HG03196 (cell line): ENCODE measurements around the gene WHRN.

Source experiments
- ATAC-seq: cut with Tn5 transposase; IDR thresholded peaks from one replicate; pipeline ENCODE4 v1.9.1; 2021; ENCODE audit not compliant: unreplicated experiment

WHRN gene

DNA sequence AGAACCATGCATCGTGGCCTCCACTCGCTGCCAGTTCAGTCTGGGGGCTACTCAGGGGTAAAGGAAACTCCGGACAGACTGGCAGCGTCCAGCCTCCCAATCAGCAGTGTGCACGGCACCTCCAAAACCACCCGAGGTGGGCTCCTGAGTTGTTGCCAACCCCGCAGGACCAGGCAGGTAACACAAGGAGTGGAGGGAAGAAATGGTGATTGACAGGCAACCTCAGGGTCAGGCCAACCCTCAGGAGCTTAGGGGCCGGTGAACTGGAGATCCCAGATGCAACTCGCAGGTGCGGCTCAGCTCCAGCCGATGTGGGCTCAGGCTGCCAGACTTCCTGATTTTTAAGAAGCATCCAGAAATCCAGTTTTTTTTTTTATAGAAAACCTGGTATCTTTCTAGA lies 80.1 kb downstream of the WHRN start:
- ATAC-seq: no peak

DNA sequence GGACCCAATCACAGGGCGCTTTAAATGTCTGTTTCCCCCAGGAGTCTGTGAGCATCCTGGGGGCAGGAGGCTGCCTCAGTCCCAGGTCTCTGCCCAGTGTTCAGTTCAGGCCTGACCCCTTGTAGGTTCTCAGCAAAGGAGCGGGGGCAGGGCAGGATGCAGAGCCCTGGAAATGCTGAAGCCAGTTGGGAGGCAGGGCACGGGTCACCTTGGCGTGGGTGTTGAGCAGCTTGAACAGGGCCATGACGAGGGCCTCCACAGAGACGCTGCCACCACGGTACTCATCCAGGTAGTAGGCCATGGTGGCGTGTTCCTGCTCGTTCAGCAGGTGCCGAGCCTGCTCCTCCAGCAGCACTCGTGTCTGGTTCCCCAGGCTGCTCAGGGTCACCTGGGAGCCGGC lies 81.1 kb downstream of the WHRN start:
- ATAC-seq: no peak

- ATAC-seq: no peak
Observed at GRCh38 chr9:114423181-114423580, 82.1 kb downstream of the WHRN start.

GRCh38 chr9:114421147-114421546 lies 84.1 kb downstream of the WHRN start:
- no peak for ATAC-seq

- no peak for ATAC-seq
Observed at GRCh38 chr9:114419796-114420195, 85.5 kb downstream of the WHRN start.

DNA sequence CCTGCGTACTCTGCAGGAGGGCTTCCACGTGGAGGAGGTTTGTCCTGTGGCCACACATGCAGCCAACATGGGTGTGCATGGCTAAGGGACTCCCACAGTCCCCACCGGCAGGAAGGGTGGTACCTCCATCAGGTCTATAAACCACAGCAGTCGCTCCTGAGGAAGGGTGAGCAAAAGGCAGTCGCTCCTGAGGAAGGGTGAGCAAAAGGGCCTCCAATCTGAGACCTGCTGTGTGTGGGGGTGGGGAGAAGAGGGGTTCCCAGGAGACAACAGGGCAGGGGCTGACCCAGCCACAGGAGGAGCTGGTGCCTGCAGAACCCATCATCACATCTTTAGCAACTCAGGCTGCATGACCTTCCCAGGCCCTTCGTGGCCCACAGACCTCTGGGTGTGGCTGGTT lies 87.2 kb downstream of the WHRN start:
- no peak for ATAC-seq

GRCh38 chr9:114417511-114417910 lies 87.8 kb downstream of the WHRN start:
- ATAC-seq: no peak

DNA sequence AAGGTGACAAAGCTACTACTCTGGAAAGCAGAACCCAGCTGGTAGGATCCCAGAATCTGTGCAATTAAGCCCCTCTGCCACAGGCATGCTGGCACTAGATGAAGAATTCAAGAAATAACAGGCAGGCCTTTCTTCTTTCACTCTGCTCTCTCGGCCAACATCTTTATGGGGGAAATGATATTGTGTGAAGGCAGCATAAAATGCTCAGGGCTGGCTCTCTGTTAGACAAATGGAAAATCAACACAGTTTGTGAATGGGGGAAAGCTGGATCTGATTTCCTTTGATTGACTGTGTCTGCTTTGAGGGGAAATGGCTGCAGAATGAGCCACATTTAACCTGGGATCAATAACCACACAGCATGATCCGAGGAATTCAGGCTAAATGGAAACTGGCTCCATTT lies 88.4 kb downstream of the WHRN start:
- ATAC-seq: no peak

- ATAC-seq: no peak
Observed at GRCh38 chr9:114416290-114416689, 89.0 kb downstream of the WHRN start.

- no peak for ATAC-seq
Observed at GRCh38 chr9:114414346-114414745, 90.9 kb downstream of the WHRN start.

- no peak for ATAC-seq
Observed at GRCh38 chr9:114413861-114414301, 91.4 kb downstream of the WHRN start.

- ATAC-seq: no peak
Observed at GRCh38 chr9:114412048-114412683, 93.1 kb downstream of the WHRN start.

GRCh38 chr9:114411452-114411851 lies 93.8 kb downstream of the WHRN start:
- ATAC-seq: no peak

GRCh38 chr9:114410910-114411309 lies 94.4 kb downstream of the WHRN start:
- no peak for ATAC-seq

- ATAC-seq: no peak
Observed at GRCh38 chr9:114409842-114410241, 95.4 kb downstream of the WHRN start.

- ATAC-seq: no peak
Observed at GRCh38 chr9:114409103-114409780, 96.0 kb downstream of the WHRN start.

DNA sequence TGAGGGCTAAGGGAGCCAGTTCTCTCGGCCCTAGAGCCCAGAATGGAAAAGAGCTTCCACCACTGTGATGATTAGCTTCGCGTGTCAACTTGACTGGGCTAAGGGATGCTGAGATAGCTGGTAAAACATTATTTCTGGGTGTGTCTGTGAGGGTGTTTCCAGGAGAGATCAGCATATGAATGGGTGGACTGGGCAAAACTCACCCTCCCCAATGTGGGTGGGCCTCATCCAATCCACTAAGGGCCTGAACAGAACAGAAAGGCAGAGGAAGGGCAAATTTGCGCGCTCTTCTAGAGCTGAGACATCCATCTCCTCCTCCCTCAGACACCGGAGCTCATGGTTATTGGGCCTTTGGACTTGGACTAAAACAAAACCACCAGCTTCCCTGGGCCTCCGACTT lies 96.6 kb downstream of the WHRN start:
- no peak for ATAC-seq

DNA sequence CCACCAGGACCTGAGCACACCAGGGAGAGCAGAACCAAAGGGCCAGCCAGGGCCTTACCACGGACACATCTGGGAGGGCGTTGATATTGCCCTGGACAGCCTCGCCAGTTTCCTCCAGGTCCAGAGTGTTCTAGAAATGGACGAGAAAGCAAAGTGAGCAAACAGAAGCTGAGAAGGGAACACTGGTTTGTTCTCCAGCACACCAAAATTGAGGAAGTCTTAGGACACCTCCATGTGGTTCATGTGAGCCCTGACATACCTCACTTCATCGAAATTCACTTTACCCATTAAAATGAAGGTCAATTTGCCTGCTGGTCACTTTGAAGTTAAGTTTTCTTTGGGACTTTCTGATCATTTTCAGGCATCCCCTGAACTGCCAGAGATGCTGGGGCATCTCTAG lies 97.4 kb downstream of the WHRN start:
- ATAC-seq: no peak

DNA sequence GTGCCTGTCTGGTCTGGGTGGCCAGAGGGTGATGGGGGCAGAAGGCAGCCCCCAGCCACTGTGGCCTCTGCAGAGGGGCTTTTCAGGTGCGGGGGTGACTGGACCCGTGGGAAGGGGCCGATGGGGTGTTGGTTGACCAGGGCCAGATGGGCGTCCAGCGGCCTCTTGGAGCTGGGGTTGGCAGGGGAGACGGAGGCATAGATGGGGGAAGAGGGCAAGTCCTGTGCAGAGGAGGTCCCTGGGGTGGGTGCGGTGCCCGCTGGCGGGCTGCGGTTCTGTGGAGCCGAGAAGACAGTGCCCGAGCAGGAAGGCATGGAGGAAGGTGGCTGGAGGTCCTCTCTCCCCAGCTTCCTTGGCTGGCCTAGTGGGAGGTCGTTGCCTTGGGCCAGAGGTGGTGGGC lies 98.8 kb downstream of the WHRN start:
- no peak for ATAC-seq

DNA sequence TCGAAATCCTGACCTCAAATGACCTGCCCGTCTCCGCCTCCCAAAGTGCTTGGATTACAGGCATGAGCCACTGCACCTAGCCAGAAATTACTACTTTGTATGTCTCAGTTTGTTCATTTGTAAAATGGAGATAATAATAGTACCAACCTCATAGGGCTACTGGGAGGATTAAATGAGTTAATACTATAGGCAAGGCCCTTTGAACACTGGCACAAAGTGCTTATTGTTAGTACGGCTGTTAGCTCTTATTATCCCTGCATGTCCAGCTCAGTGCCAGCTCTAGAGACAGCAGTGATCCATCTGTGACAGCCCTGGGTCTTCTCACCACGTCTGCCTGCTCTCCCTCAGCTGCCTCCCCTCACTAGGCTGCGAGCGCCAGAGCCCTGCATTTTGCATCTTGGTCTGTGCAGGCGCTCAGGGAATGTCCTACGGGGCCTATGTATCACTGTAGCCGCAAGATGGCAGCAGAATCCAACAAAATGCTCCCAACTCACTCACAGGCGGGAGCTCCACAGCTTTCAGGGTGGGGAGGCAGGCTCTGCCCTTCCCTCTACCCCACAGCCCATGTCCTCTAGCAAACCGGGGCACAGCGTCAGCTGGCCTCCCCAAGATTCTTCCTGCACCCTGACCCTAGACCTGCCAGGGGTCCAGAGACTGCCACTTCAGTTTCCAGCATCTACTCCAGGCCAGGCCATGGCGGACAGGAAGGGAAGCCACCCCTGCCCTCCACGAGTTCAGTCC lies 99.8 kb downstream of the WHRN start:
- ATAC-seq: peak; percentile 84

GRCh38 chr9:114404531-114404930 lies 100.7 kb downstream of the WHRN start:
- ATAC-seq: no peak

DNA sequence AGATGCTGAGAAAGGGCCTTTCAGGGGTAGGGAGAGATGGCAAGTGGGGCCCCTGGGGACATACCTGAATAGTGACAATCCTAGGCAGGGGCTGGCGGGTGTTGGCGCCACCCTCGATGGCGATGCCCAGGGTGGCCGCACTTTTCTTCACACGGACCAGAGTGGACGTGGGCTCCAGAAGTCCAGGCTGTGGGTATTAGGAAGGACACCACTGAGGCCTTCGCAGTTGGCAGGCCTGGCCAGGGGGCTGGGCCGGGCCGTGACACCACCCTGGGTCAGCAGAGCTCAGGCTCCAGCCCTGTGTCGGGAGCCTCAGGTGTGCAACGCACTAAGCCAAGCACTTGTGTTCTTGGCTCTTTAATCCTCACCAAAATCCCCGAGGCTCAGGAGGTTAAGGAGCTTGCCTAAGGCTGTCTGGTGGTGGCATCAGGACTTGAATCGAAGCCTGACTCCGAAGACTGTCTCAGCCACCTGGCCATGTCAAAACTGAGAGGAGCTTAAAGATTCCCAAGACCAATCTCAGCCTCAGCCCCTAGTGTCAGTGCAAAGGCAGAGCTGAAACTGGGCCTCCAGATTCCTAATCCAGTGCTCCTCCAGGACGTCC lies 102.0 kb downstream of the WHRN start:
- ATAC-seq: no peak
